Stomach (tissue), 19 donors: Measurements from ENCODE around the gene ELMO1. TPM values are rescaled to one million over a fixed set of nuclear protein-coding genes. Genes with fewer than 3 reads are reported as not detected.
A peak's percentile ranks its signal among the peaks of the same experiment; 100 is the strongest.

Source experiments
- DNase-seq, 2 donors: peaks; one replicate each; pipeline versions ENCODE4 v3.0.0 to v3.0.0-alpha.2; 2013 to 2019
- H3K27ac ChIP-seq, 5 donors: fragments of 200-600 bp in 4 of 5; sonication (generic) in 4 of 5; one replicate each; pipeline ENCODE4 v1.5.1; 2013 to 2019; ENCODE audit warnings: mild to moderate bottlenecking in 1 of 5, moderate library complexity in 1 of 5
- H3K27me3 ChIP-seq, 3 donors: fragments of 200-600 bp; sonication (generic); one replicate each; pipeline ENCODE4 v1.5.1; 2017 to 2019; ENCODE audit warnings: mixed run types in 1 of 3
- H3K36me3 ChIP-seq, 4 donors: fragments of 200-600 bp; sonication (generic); 1 replicate in 3 of 4; 2 replicates in 1 of 4; pipeline ENCODE4 v1.5.1; 2016 to 2019
- H3K4me1 ChIP-seq, 4 donors: fragments of 200-600 bp; sonication (generic); one replicate each; pipeline ENCODE4 v1.5.1; 2016 to 2019
- H3K4me3 ChIP-seq, 4 donors: fragments of 200-600 bp; sonication (generic) in 3 of 4; one replicate each; pipeline ENCODE4 v1.5.1; 2016 to 2019; ENCODE audit warnings: mild to moderate bottlenecking in 1 of 4
- H3K9me3 ChIP-seq, 4 donors: fragments of 200-600 bp; sonication (generic); one replicate each; pipeline ENCODE4 v1.5.1; 2016 to 2019
- CTCF ChIP-seq, 7 experiments: fragments of 450-650 bp in 4 of 7; fragments of 200-600 bp in 3 of 7; sonication (generic) in 3 of 7; IDR thresholded peaks; one replicate each; pipeline ENCODE4 v1.5.1; 2016 to 2019; ENCODE audit warnings: antibody characterized with exemption in 7 of 7, control low read depth in 2 of 7, mild to moderate bottlenecking in 1 of 7
- EP300 ChIP-seq: sonication (generic); formaldehyde crosslinking; IDR thresholded peaks from one replicate; pipeline ENCODE4 v1.6.1; 2017; ENCODE audit warnings: antibody characterized with exemption
- POLR2A ChIP-seq, 4 donors: fragments of 450-650 bp; IDR thresholded peaks; one replicate each; pipeline ENCODE4 v1.6.1; 2016; ENCODE audit warnings: antibody characterized with exemption in 4 of 4, control low read depth in 2 of 4, mild to moderate bottlenecking in 1 of 4, moderate library complexity in 1 of 4
- POLR2AphosphoS5 ChIP-seq, 3 donors: sonication (generic); formaldehyde crosslinking; IDR thresholded peaks; one replicate each; pipeline ENCODE4 v1.6.1; 2016; ENCODE audit warnings: antibody characterized with exemption in 3 of 3
- WGBS, 5 donors: extraction: QIAGEN DNeasy Blood & Tissue Kit in 3 of 5; methylation state at CpG; one replicate each; pipeline versions ENCODE4 v1.1.5 to v1.1.7; 2013 to 2018; 5-methylcytosine and 5-hydroxymethylcytosine counted together
- intact Hi-C: fragments of 100-400 bp; cut with DNase I; formaldehyde crosslinking; loops from one replicate; pipeline ENCODE4 v1.15.1; 2023; ENCODE audit warnings: low total_unique reads
- long read RNA-seq, 10 donors: transcript quantifications; one replicate each; lab custom pipeline, GENCODE V29; 2026
- polyA plus RNA-seq, 3 donors: library from polyadenylated mRNA; stranded (reverse); fragments of 200-250 nt; gene quantifications; one replicate each; pipeline ENCODE4 v1.2.3, GENCODE V29; 2013
- total RNA-seq, 5 donors: library from RNA; depleted of rRNA; stranded (reverse); fragments of >200 nt; gene quantifications; one replicate each; pipeline versions ENCODE4 v1.1.0 to v1.2.3, GENCODE V29; 2014 to 2016
- donor health status: healthy with polysubstance abuse.
- donor health status: Bipolar disorder and iron deficiency.
- donor health status: healthy.

ELMO1 gene
- 100 to 1,000 TPM in 2 of 5 donors, 10 to 100 TPM in 3; 16.1 to 117 (median 74.2) TPM for total RNA-seq
- 10 to 100 TPM in 1 of 3 donors, 1 to 10 TPM in 2; 4.1 to 10.2 (median 6.5) TPM for polyA plus RNA-seq
- long read RNA-seq, donor 1: 0 reads
- long read RNA-seq, donor 2, full-length matches to known transcripts: 8 of 8 reads
- long read RNA-seq, donor 2, partial matches to known transcripts: 0 of 8 reads
- long read RNA-seq, donor 2, other reads (novel, unspliced or antisense): 0 of 8 reads
- long read RNA-seq, donor 3, partial matches to known transcripts: 0 of 3 reads
- long read RNA-seq, donor 3, other reads (novel, unspliced or antisense): 0 of 3 reads
- long read RNA-seq, donor 4, full-length matches to known transcripts: 1 of 1 reads
- long read RNA-seq, donor 4, partial matches to known transcripts: 0 of 1 reads
- long read RNA-seq, donor 4, other reads (novel, unspliced or antisense): 0 of 1 reads
- long read RNA-seq, donor 5, partial matches to known transcripts: 0 of 3 reads
- long read RNA-seq, donor 5, other reads (novel, unspliced or antisense): 0 of 3 reads
- long read RNA-seq, donor 6, full-length matches to known transcripts: 4 of 4 reads
- long read RNA-seq, donor 6, partial matches to known transcripts: 0 of 4 reads
- long read RNA-seq, donor 6, other reads (novel, unspliced or antisense): 0 of 4 reads
- long read RNA-seq, donor 7, partial matches to known transcripts: 0 of 1 reads
- long read RNA-seq, donor 7, other reads (novel, unspliced or antisense): 0 of 1 reads
- long read RNA-seq, donor 8, partial matches to known transcripts: 0 of 1 reads
- long read RNA-seq, donor 8, other reads (novel, unspliced or antisense): 0 of 1 reads
- long read RNA-seq, donor 9: 0 reads
- long read RNA-seq, donor 10: 0 reads

- Histone ChIP-seq H3K27ac (peak within 1 kb of the TSS; percentile 84 to 95 (median 89)), H3K4me3 (peak within 1 kb of the TSS; percentile 66 to 73 (median 72)), H3K27me3 (peaks cover 0 to 41% (median 14%) of the 10 kb centered on the region in 3 donors), H3K36me3 (no peaks in the 10 kb centered on the region), H3K4me1 (peaks cover 11 to 44% (median 20%) of the 10 kb centered on the region in 4 donors), H3K9me3 (no peaks in the 10 kb centered on the region)
- 0 to 3% (median 2%) methylated on average over 26 to 56 of the region's 56 CpGs for WGBS, 5 donors
- intact Hi-C loops: no loop called here
- TF ChIP-seq EP300 (no peak), POLR2A (IDR thresholded peaks at IDR 0.05) (no peak), POLR2AphosphoS5 (IDR thresholded peaks at IDR 0.05) (peak; percentile 3 to 71 (median 64)), CTCF (IDR thresholded peaks at IDR 0.05) (peak in 4 of 7 experiments; percentile 16 to 30 (median 18))
- peak; percentile 63 to 92 for DNase-seq
Observed at GRCh38 chr7:37448636-37449361, at the start of gene ELMO1. TSS of gene ELMO1 (minus strand) at chr7:37448864. CDS start at chr7:37342690, 106,174 bp downstream.

GRCh38 chr7:37497576-37497975 lies 48.9 kb upstream of the ELMO1 start:
- H3K9me3 ChIP-seq: no peaks in the 10 kb centered on the region
- WGBS, 5 donors: 75 to 85% (median 79%) methylated on average over 6 of the region's 6 CpGs
- no peaks in the 10 kb centered on the region for H3K36me3 ChIP-seq
- DNase-seq: no peak
- TF ChIP-seq EP300: no peak
- TF ChIP-seq POLR2AphosphoS5 (IDR thresholded peaks at IDR 0.05): no peak
- TF ChIP-seq CTCF (IDR thresholded peaks at IDR 0.05): no peak
- TF ChIP-seq POLR2A (IDR thresholded peaks at IDR 0.05): no peak
- intact Hi-C loops: no loop called here
- no peak overlapping the region for H3K4me3 ChIP-seq
- H3K4me1 ChIP-seq: no peaks in the 10 kb centered on the region
- H3K27ac ChIP-seq: no peak overlapping the region
- H3K27me3 ChIP-seq: no peaks in the 10 kb centered on the region

GRCh38 chr7:37495574-37496184 lies 47.0 kb upstream of the ELMO1 start:
- peak in 1 of 2 donors; percentile 62 for DNase-seq
- Histone ChIP-seq H3K36me3 (no peaks in the 10 kb centered on the region), H3K9me3 (peaks cover 0 to 4% (median 0%) of the 10 kb centered on the region in 4 donors), H3K27ac (no peak overlapping the region), H3K4me3 (no peak overlapping the region), H3K4me1 (no peaks in the 10 kb centered on the region), H3K27me3 (no peaks in the 10 kb centered on the region)
- 58 to 70% (median 64%) methylated on average over 4 of the region's 4 CpGs for WGBS, 5 donors
- intact Hi-C loops: no loop called here
- peak in 4 of 7 experiments; percentile 34 to 70 (median 60) for TF ChIP-seq CTCF (IDR thresholded peaks at IDR 0.05)
- TF ChIP-seq EP300: no peak
